ENCODE measurements around the gene CLSTN1.
A peak's percentile ranks its signal among the peaks of the same experiment; 100 is the strongest.

The CLSTN1 gene

DNA sequence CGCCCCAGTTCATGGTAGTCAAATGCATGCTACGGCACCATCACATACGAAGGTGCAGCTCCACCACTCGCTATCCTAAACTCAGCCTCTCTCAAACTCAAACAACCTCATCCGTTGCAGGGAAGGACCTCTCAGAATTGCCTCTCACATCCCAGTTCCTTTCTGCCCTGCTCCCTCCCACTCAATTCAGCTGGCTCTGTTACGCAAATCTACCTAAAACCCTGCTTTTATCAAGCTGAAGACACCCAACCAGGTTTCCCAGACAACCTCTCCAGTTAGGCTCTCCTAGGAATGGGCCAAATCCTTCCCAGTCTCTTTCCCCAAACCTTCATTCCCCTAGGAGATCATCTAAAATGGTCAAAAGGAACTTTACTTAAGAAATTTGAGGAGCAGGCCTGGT is 62.9 kb downstream of the CLSTN1 start:
- Histone ChIP-seq H3K4me1 (ENCODE audit: insufficient read depth, poor library complexity, severe bottlenecking) (peaks cover 28% of the 10 kb centered on the region), H3K36me3 (ENCODE audit: low read depth) (peaks cover 21% of the 10 kb centered on the region), H3K4me3 (ENCODE audit: severe bottlenecking) (no peak overlapping the region), H3K9me3 (ENCODE audit: severe bottlenecking) (no peaks in the 10 kb centered on the region), H3K27me3 (ENCODE audit: insufficient read depth, poor library complexity, severe bottlenecking) (no peaks in the 10 kb centered on the region), H3K27ac (ENCODE audit: poor library complexity, severe bottlenecking) (no peak overlapping the region)
- no peak for TF ChIP-seq CTCF (IDR thresholded peaks at IDR 0.05; ENCODE audit: poor library complexity, severe bottlenecking)
- no peak for ATAC-seq (ENCODE audit: low read depth)
- no peak for DNase-seq (ENCODE audit: low spot score)

DNA sequence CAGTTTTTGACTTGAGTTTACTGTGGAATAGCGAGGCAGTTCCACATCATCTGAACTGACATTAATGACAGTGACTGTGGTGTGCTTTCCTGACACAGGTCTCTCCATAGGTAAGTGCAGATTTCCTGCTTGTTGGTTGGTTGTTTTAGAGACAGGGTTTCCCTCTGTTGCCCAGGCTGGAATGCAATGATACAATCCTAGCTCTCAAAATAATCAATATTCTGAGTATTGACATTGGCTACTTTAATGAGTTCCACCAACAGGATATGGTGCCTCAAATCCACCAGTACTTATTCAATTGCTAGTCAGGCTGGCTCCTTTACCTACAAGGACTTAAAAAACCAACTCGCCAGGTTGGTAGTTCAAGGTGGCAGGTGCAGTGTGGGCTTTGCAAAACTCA is 63.8 kb downstream of the CLSTN1 start:
- H3K4me3 ChIP-seq (ENCODE audit: severe bottlenecking) = no peak overlapping the region
- peaks cover 20% of the 10 kb centered on the region for H3K4me1 ChIP-seq (ENCODE audit: insufficient read depth, poor library complexity, severe bottlenecking)

DNA sequence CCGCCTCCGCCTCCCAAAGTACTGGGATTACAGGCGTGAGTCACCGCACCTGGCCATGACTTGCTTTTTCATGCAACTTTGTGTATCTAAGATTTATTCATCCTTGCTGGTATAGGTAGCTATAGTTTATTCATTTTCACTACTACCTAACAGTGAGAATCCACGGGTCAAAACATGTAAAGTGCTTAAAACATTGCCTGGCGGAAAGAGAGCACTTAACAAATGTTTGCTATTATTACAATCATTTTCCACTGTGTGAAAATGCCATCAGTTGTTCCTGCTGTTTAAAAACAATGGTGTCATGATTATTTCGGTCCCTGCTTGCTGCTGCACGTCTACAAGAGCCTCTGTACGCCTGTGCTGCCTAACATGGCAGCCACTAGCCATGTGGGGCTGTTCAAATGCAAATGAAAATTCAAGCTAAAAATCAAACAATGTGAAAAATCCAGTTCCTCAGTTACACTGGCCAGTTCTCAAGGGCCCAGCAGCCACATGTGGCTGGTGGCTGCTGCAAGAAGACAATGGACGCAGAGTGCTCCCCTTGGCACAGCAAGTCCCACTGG is 65.1 kb downstream of the CLSTN1 start:
- no peak overlapping the region for H3K4me3 ChIP-seq (ENCODE audit: severe bottlenecking)
- peak; percentile 69; the same call in 2 of the 3 replicates for ATAC-seq (ENCODE audit: low read depth)
- H3K27ac ChIP-seq (ENCODE audit: poor library complexity, severe bottlenecking) = peak overlapping the region; percentile 60
- peaks cover 35% of the 10 kb centered on the region for H3K36me3 ChIP-seq (ENCODE audit: low read depth)
- DNase-seq (ENCODE audit: low spot score) = no peak
- H3K4me1 ChIP-seq (ENCODE audit: insufficient read depth, poor library complexity, severe bottlenecking) = peaks cover 19% of the 10 kb centered on the region
- H3K27me3 ChIP-seq (ENCODE audit: insufficient read depth, poor library complexity, severe bottlenecking) = no peaks in the 10 kb centered on the region
- no peaks in the 10 kb centered on the region for H3K9me3 ChIP-seq (ENCODE audit: severe bottlenecking)
- no peak for TF ChIP-seq CTCF (IDR thresholded peaks at IDR 0.05; ENCODE audit: poor library complexity, severe bottlenecking)

More for the DNA sequence above, 63.8 kb downstream of the CLSTN1 start:
- Histone ChIP-seq H3K27me3 (ENCODE audit: insufficient read depth, poor library complexity, severe bottlenecking) (no peaks in the 10 kb centered on the region), H3K9me3 (ENCODE audit: severe bottlenecking) (no peaks in the 10 kb centered on the region), H3K36me3 (ENCODE audit: low read depth) (peaks cover 25% of the 10 kb centered on the region), H3K27ac (ENCODE audit: poor library complexity, severe bottlenecking) (peak overlapping the region; percentile 60)
- ATAC-seq (ENCODE audit: low read depth) (no peak), DNase-seq (ENCODE audit: low spot score) (no peak)
- no peak for TF ChIP-seq CTCF (IDR thresholded peaks at IDR 0.05; ENCODE audit: poor library complexity, severe bottlenecking)

GRCh38 chr1:9755441-9755995 is 68.2 kb downstream of the CLSTN1 start:
- TF ChIP-seq CTCF (IDR thresholded peaks at IDR 0.05; ENCODE audit: poor library complexity, severe bottlenecking) = no peak
- Histone ChIP-seq H3K36me3 (ENCODE audit: low read depth) (peaks cover 48% of the 10 kb centered on the region), H3K27ac (ENCODE audit: poor library complexity, severe bottlenecking) (peak overlapping the region; percentile 23), H3K4me1 (ENCODE audit: insufficient read depth, poor library complexity, severe bottlenecking) (peaks cover 19% of the 10 kb centered on the region), H3K27me3 (ENCODE audit: insufficient read depth, poor library complexity, severe bottlenecking) (no peaks in the 10 kb centered on the region), H3K9me3 (ENCODE audit: severe bottlenecking) (no peaks in the 10 kb centered on the region), H3K4me3 (ENCODE audit: severe bottlenecking) (no peak overlapping the region)
- ATAC-seq (ENCODE audit: low read depth) (0 out of 3 replicates have a peak, but pooled peaks have one; percentile 30), DNase-seq (ENCODE audit: low spot score) (no peak)

- Histone ChIP-seq H3K27me3 (ENCODE audit: insufficient read depth, poor library complexity, severe bottlenecking) (no peaks in the 10 kb centered on the region), H3K27ac (ENCODE audit: poor library complexity, severe bottlenecking) (peak overlapping the region; percentile 6), H3K9me3 (ENCODE audit: severe bottlenecking) (no peaks in the 10 kb centered on the region), H3K4me1 (ENCODE audit: insufficient read depth, poor library complexity, severe bottlenecking) (peaks cover 6% of the 10 kb centered on the region), H3K36me3 (ENCODE audit: low read depth) (peaks cover 72% of the 10 kb centered on the region), H3K4me3 (ENCODE audit: severe bottlenecking) (no peak overlapping the region)
- ATAC-seq (ENCODE audit: low read depth) (peak; percentile 46; the same call in 2 of the 3 replicates), DNase-seq (ENCODE audit: low spot score) (peak; percentile 78)
- TF ChIP-seq CTCF (IDR thresholded peaks at IDR 0.05; ENCODE audit: poor library complexity, severe bottlenecking) = no peak
Measured at GRCh38 chr1:9753121-9753531, 70.6 kb downstream of the CLSTN1 start.
